Stimulated activated CD4-positive, alpha-beta T cell treated with anti-CD3 and anti-CD28 coated beads, Interleukin-1b, Interleukin-23, amount 100 ng/mL, for 24 hours (primary cell): ENCODE measurements around the gene DCTD.

ENCODE experiments used
- DNase-seq, 4 experiments: peaks; one replicate each; pipeline ENCODE4 v3.0.0-alpha.2; 2020; ENCODE audit warnings: low read depth in 4 of 4, low spot score in 1 of 4

Gene DCTD

DNA sequence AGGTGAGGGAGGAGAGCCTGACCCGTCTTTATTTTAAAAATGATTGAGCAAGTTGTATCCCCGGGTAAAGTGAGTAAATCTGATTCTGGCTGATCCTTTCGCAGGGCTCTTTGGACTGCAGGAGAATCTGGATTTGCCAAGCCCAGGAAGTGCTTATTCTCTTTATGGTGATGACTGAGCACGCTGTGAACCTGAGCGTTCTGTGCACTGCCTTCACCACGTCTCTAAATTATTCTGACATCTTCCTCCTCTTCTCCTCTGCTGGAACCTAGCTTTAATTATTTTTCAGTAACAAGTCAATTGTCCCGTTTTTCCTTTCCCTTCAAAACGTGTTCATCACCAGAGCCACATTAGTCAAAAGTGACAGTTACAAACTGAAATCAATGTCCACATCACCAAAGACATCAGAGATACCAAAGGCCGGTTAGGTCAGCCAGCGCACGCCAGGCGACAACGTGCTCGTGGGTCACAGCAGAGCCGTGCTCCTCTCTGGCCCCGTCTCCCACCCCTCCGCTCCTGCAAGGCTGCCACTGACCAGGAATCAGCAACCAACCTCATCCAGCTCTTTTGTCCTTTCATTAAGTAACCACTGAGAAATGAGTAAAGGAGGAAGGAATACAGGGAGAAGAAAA lies 74.3 kb downstream of the DCTD start:
- DNase-seq: no peak

- DNase-seq: no peak
Observed at GRCh38 chr4:182842104-182842600, 75.0 kb downstream of the DCTD start.

DNA sequence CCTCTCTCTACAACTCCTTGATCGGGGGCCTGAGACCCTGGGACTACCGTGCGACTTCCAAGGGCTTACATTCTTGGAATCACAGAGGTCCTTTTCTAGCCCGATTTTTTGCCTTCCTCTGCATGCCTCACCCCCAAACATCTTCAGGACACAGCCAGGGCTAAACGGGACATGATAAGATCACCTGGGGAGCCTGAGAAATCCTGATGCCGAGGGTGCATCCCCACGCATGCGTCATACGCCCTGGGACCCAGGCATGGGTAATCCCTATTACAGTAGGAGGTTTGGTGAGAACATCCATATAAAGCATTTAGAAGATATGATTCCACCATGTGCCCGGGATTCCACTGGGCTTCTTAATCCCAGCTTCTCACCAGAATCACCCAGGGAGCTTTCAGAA lies 77.1 kb downstream of the DCTD start:
- DNase-seq: no peak
